ENCODE results near the gene PLAU.

- no peak for TF ChIP-seq EP300 (IDR thresholded peaks at IDR 0.05; ENCODE audit: borderline replicate concordance)
- TF ChIP-seq REST (IDR thresholded peaks at IDR 0.05; ENCODE audit: low read depth), result no peak
- no peak for TF ChIP-seq TEAD4 (IDR thresholded peaks at IDR 0.05)
- TF ChIP-seq RAD21 (IDR thresholded peaks at IDR 0.05; ENCODE audit: low read depth), result no peak
- TF ChIP-seq NFIC (IDR thresholded peaks at IDR 0.05), result no peak
- TF ChIP-seq USF1 (IDR thresholded peaks at IDR 0.05), result no peak
- no peak for TF ChIP-seq YY1 (IDR thresholded peaks at IDR 0.05; ENCODE audit: low read depth)
- TF ChIP-seq FOXM1 (IDR thresholded peaks at IDR 0.05; ENCODE audit: borderline replicate concordance, low read depth), result no peak
Observed at GRCh38 chr10:73878365-73878764, 32.6 kb upstream of the PLAU start.

Data from Ishikawa (cell line).